Measurements from ENCODE around the gene COL6A3. TPM values are rescaled to one million over a fixed set of nuclear protein-coding genes. Genes with fewer than 3 reads are reported as not detected.

The COL6A3 gene
- total and polyA plus RNA-seq, 9 of the 15 experiments (the other 6 are each of a cell fraction or from before 2014, with no cell fraction given) = 0.07 to 4.1 (median 1.5) TPM

GRCh38 chr2:237312021-237312755 lies 101.8 kb downstream of the COL6A3 start:
- no peak for FAIRE-seq
- Histone ChIP-seq H3K9ac (ENCODE audit: insufficient read depth in 1 of 2, low read depth in 2 of 2, low read length in 2 of 2) (no peak overlapping the region), H3K4me1 (replicated peaks in 1 of 2; ENCODE audit: control insufficient read depth in 2 of 2, insufficient read depth in 2 of 2, low read length in 2 of 2) (no peaks in the 10 kb centered on the region), H3K4me3 (no peak overlapping the region), H3K9me1 (ENCODE audit: control insufficient read depth, insufficient read depth, low read length) (no peaks in the 10 kb centered on the region), H3K79me2 (ENCODE audit: control insufficient read depth, insufficient read depth, low read length) (no peaks in the 10 kb centered on the region), H4K20me1 (replicated peaks; ENCODE audit: control insufficient read depth, insufficient read depth, low read length) (no peaks in the 10 kb centered on the region), H3K9me3 (replicated peaks; ENCODE audit: control insufficient read depth, insufficient read depth, low read depth, low read length) (no peaks in the 10 kb centered on the region), H3K27ac (ENCODE audit: extremely low read depth, low read depth, low read length) (no peak overlapping the region), H3K27me3 (ENCODE audit: control insufficient read depth in 2 of 2, insufficient read depth in 2 of 2, low read length in 2 of 2) (peaks cover 0 to 11% of the 10 kb centered on the region in 2 experiments; a peak in 2 of 5 replicates), H3K36me3 (ENCODE audit: control insufficient read depth, insufficient read depth, low read length) (no peaks in the 10 kb centered on the region), H2AFZ (ENCODE audit: low read depth, low read length) (no peak overlapping the region), H3K4me2 (ENCODE audit: insufficient read depth, low read length) (no peak overlapping the region)
- no peak for DNase-seq (ENCODE audit: extremely low read depth in 1 of 4, low spot score in 3 of 4)
- intact Hi-C loops (cut with micrococcal nuclease) (no loop called here), in situ Hi-C loops (cut with MboI) (no loop called here)
- ChIA-PET POLR2A (no interaction called here), CTCF (ENCODE audit: low intra/inter-chr PET ratio) (no interaction called here)
- no peak for TF ChIP-seq HDAC3 (IDR thresholded peaks at IDR 0.05; ENCODE audit: borderline replicate concordance, partially characterized antibody)
- TF ChIP-seq, protein P1, sequence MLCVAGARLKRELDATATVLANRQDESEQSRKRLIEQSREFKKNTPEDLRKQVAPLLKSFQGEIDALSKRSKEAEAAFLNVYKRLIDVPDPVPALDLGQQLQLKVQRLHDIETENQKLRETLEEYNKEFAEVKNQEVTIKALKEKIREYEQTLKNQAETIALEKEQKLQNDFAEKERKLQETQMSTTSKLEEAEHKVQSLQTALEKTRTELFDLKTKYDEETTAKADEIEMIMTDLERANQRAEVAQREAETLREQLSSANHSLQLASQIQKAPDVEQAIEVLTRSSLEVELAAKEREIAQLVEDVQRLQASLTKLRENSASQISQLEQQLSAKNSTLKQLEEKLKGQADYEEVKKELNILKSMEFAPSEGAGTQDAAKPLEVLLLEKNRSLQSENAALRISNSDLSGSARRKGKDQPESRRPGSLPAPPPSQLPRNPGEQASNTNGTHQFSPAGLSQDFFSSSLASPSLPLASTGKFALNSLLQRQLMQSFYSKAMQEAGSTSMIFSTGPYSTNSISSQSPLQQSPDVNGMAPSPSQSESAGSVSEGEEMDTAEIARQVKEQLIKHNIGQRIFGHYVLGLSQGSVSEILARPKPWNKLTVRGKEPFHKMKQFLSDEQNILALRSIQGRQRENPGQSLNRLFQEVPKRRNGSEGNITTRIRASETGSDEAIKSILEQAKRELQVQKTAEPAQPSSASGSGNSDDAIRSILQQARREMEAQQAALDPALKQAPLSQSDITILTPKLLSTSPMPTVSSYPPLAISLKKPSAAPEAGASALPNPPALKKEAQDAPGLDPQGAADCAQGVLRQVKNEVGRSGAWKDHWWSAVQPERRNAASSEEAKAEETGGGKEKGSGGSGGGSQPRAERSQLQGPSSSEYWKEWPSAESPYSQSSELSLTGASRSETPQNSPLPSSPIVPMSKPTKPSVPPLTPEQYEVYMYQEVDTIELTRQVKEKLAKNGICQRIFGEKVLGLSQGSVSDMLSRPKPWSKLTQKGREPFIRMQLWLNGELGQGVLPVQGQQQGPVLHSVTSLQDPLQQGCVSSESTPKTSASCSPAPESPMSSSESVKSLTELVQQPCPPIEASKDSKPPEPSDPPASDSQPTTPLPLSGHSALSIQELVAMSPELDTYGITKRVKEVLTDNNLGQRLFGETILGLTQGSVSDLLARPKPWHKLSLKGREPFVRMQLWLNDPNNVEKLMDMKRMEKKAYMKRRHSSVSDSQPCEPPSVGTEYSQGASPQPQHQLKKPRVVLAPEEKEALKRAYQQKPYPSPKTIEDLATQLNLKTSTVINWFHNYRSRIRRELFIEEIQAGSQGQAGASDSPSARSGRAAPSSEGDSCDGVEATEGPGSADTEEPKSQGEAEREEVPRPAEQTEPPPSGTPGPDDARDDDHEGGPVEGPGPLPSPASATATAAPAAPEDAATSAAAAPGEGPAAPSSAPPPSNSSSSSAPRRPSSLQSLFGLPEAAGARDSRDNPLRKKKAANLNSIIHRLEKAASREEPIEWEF (CRISPR knock-in tag; IDR thresholded peaks at IDR 0.05) = no peak
- TF ChIP-seq MAZ (CRISPR knock-in tag; conservative IDR thresholded peaks at IDR 0.05 in 1 of 2, IDR thresholded peaks at IDR 0.05 in 1 of 2) = no peak
- TF ChIP-seq HOXB6 (CRISPR knock-in tag; IDR thresholded peaks at IDR 0.05; ENCODE audit: borderline replicate concordance) = no peak
- no peak for TF ChIP-seq NEUROD1 (IDR thresholded peaks at IDR 0.05; ENCODE audit: borderline replicate concordance, low read depth, low read length, partially characterized antibody)
- TF ChIP-seq ETV1 (tag; conservative IDR thresholded peaks at IDR 0.05; ENCODE audit: low read depth) = no peak
- TF ChIP-seq XRCC4 (IDR thresholded peaks at IDR 0.05; ENCODE audit: extremely low read depth, insufficient read depth, insufficient read length) = no peak
- TF ChIP-seq, protein P2, sequence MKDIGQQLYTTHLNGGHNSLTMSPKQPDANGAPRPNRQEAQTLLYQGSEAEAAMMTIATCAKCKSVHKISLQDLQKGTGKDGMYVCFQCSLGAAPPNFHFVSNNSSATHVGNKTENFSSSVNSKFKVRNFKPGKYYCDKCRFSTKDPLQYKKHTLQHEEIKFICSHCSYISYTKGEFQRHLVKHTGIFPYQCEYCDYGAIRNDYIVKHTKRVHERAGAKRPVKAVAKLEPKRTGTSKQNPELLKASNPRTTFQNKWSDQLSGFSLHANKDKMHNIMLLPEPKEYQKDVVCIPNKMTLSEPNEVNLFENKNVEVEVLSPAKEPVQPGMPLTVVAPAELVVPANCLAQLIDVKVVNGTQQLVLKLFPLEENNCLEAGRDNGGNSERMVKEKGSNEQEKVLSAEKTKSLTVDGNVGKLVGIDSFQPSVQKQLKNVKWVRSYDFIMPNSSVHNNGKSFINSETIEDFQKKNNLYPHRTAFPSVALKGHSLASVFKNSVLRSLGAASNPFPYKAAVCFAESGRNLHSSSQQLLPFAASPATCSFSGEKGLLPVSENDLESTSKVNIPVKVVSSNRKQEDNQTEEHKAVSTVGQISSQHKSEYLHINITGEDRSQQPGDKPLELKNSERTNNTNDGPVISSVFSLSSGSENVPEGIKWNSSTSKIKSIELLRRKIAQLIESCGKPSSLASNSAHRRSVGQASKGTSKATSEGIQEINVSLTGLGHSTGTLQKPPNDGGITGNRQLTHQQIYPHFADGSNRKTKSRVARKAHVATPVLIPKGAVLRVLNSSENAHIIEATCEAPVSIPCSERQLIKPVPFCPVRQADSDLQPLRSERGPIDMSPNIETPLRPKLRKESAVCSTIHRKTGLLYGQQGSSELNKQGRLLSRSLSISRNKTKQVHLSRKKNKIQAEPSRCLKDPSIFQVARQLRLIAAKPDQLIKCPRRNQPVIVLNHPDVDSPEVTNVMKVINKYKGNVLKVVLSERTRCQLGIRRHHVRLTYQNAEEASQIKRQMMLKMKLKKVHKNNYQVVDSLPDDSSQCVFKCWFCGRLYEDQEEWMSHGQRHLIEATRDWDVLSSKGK (CRISPR knock-in tag; IDR thresholded peaks at IDR 0.05) = no peak
- no peak for TF ChIP-seq HLTF (IDR thresholded peaks at IDR 0.05)
- TF ChIP-seq MYBL2 (IDR thresholded peaks at IDR 0.05; ENCODE audit: low read depth) = no peak
- no peak for TF ChIP-seq MYBL2 (CRISPR knock-in tag; IDR thresholded peaks at IDR 0.05; ENCODE audit: borderline replicate concordance)
- no peak for TF ChIP-seq CHD1 (IDR thresholded peaks at IDR 0.05; ENCODE audit: low read length)
- BruUV-seq (replicated peaks) = no TSS peak
- 2% methylated on average over 12 of the region's 12 CpGs for WGBS (ENCODE audit: insufficient coverage, low coverage, missing lambda C conversion rate)
- ATAC-seq = no peak

Data from K562 (cell line).